Skeletal muscle tissue (tissue), 5 donors: ENCODE measurements around the gene MSI2. TPM values are rescaled to one million over a fixed set of nuclear protein-coding genes. Genes with fewer than 3 reads are reported as not detected.

Experiments used
- H3K27ac ChIP-seq: one replicate; pipeline ENCODE4 v1.7.0; 2013; ENCODE audit warnings: mild to moderate bottlenecking, low read depth, low read length, inconsistent platforms
- H3K27me3 ChIP-seq, 3 donors: one replicate each; pipeline ENCODE4 v1.7.0; 2013; ENCODE audit warnings: low read length in 3 of 3; ENCODE audit not compliant: control insufficient read depth in 3 of 3, insufficient read depth in 3 of 3
- H3K36me3 ChIP-seq, 3 donors: one replicate each; pipeline ENCODE4 v1.7.0; 2013; ENCODE audit warnings: low read length in 3 of 3; ENCODE audit not compliant: control insufficient read depth in 3 of 3, insufficient read depth in 3 of 3
- H3K4me1 ChIP-seq, 3 donors: one replicate each; pipeline ENCODE4 v1.7.0; 2013; ENCODE audit warnings: low read length in 3 of 3, mild to moderate bottlenecking in 3 of 3; ENCODE audit not compliant: control insufficient read depth in 3 of 3, insufficient read depth in 3 of 3
- H3K4me3 ChIP-seq, 3 donors: one replicate each; pipeline ENCODE4 v1.7.0; 2013; ENCODE audit warnings: low read length in 3 of 3
- H3K9ac ChIP-seq, 3 donors: one replicate each; pipeline ENCODE4 v1.7.0; 2013; ENCODE audit warnings: low read length in 3 of 3, mild to moderate bottlenecking in 3 of 3, moderate library complexity in 2 of 3, low read depth in 1 of 3
- H3K9me3 ChIP-seq, 3 donors: one replicate each; pipeline ENCODE4 v1.7.0; 2013; ENCODE audit warnings: low read length in 3 of 3; ENCODE audit not compliant: control insufficient read depth in 3 of 3
- small RNA-seq: library from RNA; depleted of rRNA; stranded (forward); fragments of <200 nt; gene quantifications from one replicate; pipeline ENCODE3, GENCODE V24; 2014
- total RNA-seq: library from RNA; depleted of rRNA; stranded (reverse); fragments of >200 nt; gene quantifications from one replicate; pipeline ENCODE4 v1.2.3, GENCODE V29; 2014
- donor health status: Osteomylitis.

Gene MSI2
- total RNA-seq, 1 donor from 2014 or later, result 20.4 TPM

DNA sequence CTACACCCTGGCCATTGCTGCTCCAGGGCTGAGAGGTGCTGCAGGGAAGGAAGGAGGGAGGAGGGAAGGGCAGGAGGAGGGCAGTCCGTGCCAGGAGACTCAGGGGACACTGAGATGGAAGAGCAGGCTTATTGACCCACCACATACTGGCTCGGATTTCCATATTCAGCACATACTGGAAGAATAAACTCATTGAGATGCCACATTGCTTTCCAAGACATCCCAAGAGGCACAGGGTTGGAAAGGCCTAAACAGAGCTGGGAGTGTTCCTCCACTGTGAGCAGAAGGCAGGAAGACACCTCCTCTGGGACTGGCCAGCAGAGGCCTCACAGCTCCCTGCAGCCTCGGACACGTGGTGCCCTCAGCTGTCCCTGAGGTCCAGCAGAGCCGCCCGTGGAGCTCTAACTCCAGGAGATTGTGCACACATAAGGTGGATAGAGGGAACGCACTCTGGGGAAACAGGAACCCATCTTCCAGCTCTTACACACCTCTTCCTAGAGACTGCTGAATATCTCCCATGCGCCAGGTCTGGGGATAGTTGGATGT is 471.4 kb downstream of the MSI2 start:
- H3K9me3 ChIP-seq, result no peaks in the 10 kb centered on the region
- peaks cover 0 to 3% (median 0%) of the 10 kb centered on the region in 3 donors for H3K27me3 ChIP-seq
- no peak overlapping the region for H3K4me3 ChIP-seq
- H3K36me3 ChIP-seq, result no peaks in the 10 kb centered on the region
- no peak overlapping the region for H3K27ac ChIP-seq
- peaks cover 6 to 14% (median 12%) of the 10 kb centered on the region in 3 donors for H3K4me1 ChIP-seq
- H3K9ac ChIP-seq, result no peak overlapping the region

DNA sequence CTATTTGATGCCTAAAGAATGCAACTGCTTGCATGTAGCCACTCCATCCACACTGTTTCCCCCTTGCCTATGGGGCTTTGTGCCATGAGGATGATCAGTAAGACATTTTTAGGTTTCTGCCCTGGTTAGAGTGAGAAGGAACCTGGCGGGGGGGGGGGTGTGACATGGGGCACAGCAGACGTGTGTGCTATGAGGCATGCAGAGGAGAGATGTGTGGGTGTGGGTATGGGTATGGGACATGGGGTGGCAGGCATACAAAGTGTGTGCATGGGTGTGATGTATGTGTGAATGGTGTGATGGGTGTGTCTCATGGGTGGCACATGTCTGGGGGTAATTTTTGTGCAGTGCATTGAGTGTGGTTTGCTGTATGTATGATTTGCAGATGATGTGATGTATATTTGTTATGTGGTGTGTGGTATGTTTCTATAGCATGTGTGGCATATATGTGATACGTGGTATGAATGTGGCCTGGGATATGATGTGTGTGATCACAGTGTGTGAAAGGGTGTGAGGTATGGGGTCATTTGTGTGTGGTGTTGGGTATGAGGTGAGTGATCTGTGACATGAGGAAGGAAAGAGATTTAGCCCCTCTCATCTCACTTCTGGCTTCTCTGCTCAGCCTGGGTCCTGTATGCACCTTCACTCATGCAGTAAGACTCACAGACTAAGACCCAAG is 473.8 kb downstream of the MSI2 start:
- Histone ChIP-seq H3K36me3 (no peaks in the 10 kb centered on the region), H3K27ac (no peak overlapping the region), H3K9ac (no peak overlapping the region), H3K4me1 (peaks cover 2 to 6% (median 3%) of the 10 kb centered on the region in 3 donors), H3K27me3 (no peaks in the 10 kb centered on the region), H3K4me3 (no peak overlapping the region), H3K9me3 (no peaks in the 10 kb centered on the region)

DNA sequence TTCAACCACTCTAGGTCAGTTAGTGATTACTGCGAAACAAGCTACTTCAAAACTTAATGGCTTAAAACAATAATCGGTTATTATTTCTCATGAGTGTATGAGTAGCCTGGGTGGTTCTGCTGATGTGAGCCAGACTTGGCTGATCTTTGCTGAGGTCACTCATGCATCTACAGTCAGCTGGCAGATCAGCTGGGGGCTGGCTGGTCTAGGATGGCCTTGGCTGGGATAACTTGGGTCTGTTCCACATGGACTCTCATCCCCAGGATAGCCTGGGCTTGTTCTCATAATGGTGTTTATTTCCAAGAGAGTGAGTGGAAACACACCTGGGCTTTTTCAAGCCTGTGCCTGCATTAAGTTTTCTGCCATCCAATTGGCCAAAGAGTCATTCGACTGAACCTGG is 475.7 kb downstream of the MSI2 start:
- no peak overlapping the region for H3K9ac ChIP-seq
- H3K27me3 ChIP-seq, result no peaks in the 10 kb centered on the region
- H3K4me3 ChIP-seq, result no peak overlapping the region
- no peak overlapping the region for H3K27ac ChIP-seq
- H3K36me3 ChIP-seq, result no peaks in the 10 kb centered on the region
- no peaks in the 10 kb centered on the region for H3K9me3 ChIP-seq
- peaks cover 2 to 6% (median 3%) of the 10 kb centered on the region in 3 donors for H3K4me1 ChIP-seq

DNA sequence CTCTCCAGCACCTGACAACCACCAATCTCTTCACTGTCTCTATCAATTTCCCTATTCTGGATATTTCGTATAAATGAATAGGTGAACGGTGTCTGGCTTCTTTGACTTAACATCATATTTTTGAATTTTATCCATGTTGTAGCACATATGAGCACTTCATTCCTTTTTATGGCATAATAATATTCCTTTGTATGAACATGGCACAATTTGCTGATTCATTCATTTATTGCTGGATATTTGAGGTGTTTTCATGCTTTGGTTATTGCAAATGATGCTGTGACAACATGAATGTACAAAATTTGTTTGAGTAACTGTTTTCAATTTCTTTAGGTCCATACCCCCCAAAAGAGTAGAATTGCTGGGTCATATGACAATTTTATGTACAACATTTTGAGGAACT is 476.8 kb downstream of the MSI2 start:
- H3K36me3 ChIP-seq, result no peaks in the 10 kb centered on the region
- H3K4me3 ChIP-seq, result no peak overlapping the region
- H3K9ac ChIP-seq, result no peak overlapping the region
- peaks cover 2 to 6% (median 3%) of the 10 kb centered on the region in 3 donors for H3K4me1 ChIP-seq
- no peaks in the 10 kb centered on the region for H3K9me3 ChIP-seq
- H3K27ac ChIP-seq, result no peak overlapping the region
- H3K27me3 ChIP-seq, result no peaks in the 10 kb centered on the region

Small RNA genes lying within 50 kb of the gene (small RNA-seq; reads per million reads assigned to genes)
- gene RN7SL449P (not detected), gene RNU7-134P (not detected)

Other genes with a start within 250 kb of the MSI2 start
- 63.7 TPM for gene AKAP1, start 171.3 kb upstream of the MSI2 start, total RNA-seq